ENCODE measurements around the gene FBN3. TPM values are rescaled to one million over a fixed set of nuclear protein-coding genes. Genes with fewer than 3 reads are reported as not detected.
A peak's percentile ranks its signal among the peaks of the same experiment; 100 is the strongest.
"Not testable (repeated sequence)": the region's sequence is repeated elsewhere in the genome, so short reads cannot be mapped to it uniquely, and the experiment has no call there.

The FBN3 gene
- total and polyA plus RNA-seq, 5 experiments from 2014 or later, result not detected

GRCh38 chr19:8161135-8161646, 11.8 kb upstream of the FBN3 start:
- no peak overlapping the region for H3K27ac Mint-ChIP-seq
- no peaks in the 10 kb centered on the region for H3K36me3 Mint-ChIP-seq
- H3K4me3 Mint-ChIP-seq, result no peak overlapping the region
- DNase-seq (no peak), ATAC-seq (no peak)
- POLR2A ChIA-PET, result interaction anchor here (0.5 kb wide), 1 partner anchor 49 kb away, joined by 3 read pairs; no protein-coding TSS in a partner anchor
- peaks cover under 1 to 16% (median 8%) of the 10 kb centered on the region in 5 donors for H3K27me3 Mint-ChIP-seq
- peaks cover 0 to 6% (median 2%) of the 10 kb centered on the region in 4 donors for H3K4me1 Mint-ChIP-seq
- no peaks in the 10 kb centered on the region for H3K9me3 Mint-ChIP-seq

- Mint-ChIP-seq H3K27ac (peak overlapping the region in 1 of 10 donors; percentile 69), H3K27me3 (peaks cover 2 to 32% (median 13%) of the 10 kb centered on the region in 5 donors)
- POLR2A ChIA-PET, ATAC-seq, H3K4me1 Mint-ChIP-seq, H3K36me3 Mint-ChIP-seq, H3K9me3 Mint-ChIP-seq, DNase-seq, H3K4me3 Mint-ChIP-seq: not testable (repeated sequence)
Measured at GRCh38 chr19:8159322-8159721, 9.9 kb upstream of the FBN3 start.

- Mint-ChIP-seq H3K27ac (no peak overlapping the region), H3K9me3 (no peaks in the 10 kb centered on the region)
Measured at GRCh38 chr19:8158411-8159074, 9.2 kb upstream of the FBN3 start.

GRCh38 chr19:8155318-8155717, 5.9 kb upstream of the FBN3 start:
- DNase-seq (no peak), ATAC-seq (no peak)
- no peak overlapping the region for H3K4me3 Mint-ChIP-seq
- no peaks in the 10 kb centered on the region for H3K36me3 Mint-ChIP-seq
- H3K27me3 Mint-ChIP-seq, result peaks cover 13 to 66% (median 28%) of the 10 kb centered on the region in 5 donors
- no peaks in the 10 kb centered on the region for H3K9me3 Mint-ChIP-seq
- H3K27ac Mint-ChIP-seq, result no peak overlapping the region
- H3K4me1 Mint-ChIP-seq, result peaks cover 0 to 6% (median 2%) of the 10 kb centered on the region in 4 donors
- POLR2A ChIA-PET, result no interaction called here

More at GRCh38 chr19:8158411-8159074, 9.2 kb upstream of the FBN3 start:
- peaks cover 4 to 37% (median 13%) of the 10 kb centered on the region in 5 donors for H3K27me3 Mint-ChIP-seq
- POLR2A ChIA-PET, result interaction anchor here (1.0 kb wide), 1 partner anchor 93 kb away, joined by 4 read pairs; no protein-coding TSS in a partner anchor
- peaks cover 0 to 6% (median 2%) of the 10 kb centered on the region in 4 donors for H3K4me1 Mint-ChIP-seq
- H3K36me3 Mint-ChIP-seq, result no peaks in the 10 kb centered on the region
- no peak overlapping the region for H3K4me3 Mint-ChIP-seq
- ATAC-seq (peak; percentile 61 to 80), DNase-seq (peak in 9 of 10 donors; percentile 12 to 77 (median 51))

- H3K9me3 Mint-ChIP-seq, H3K4me1 Mint-ChIP-seq, H3K4me3 Mint-ChIP-seq, POLR2A ChIA-PET, H3K36me3 Mint-ChIP-seq: not testable (repeated sequence)
- ATAC-seq (peak in 1 of 2 donors; percentile 44), DNase-seq (peak in 1 of 10 donors; percentile 21)
- Mint-ChIP-seq H3K27ac (peak overlapping the region in 1 of 10 donors; percentile 39), H3K27me3 (peaks cover 16 to 72% (median 31%) of the 10 kb centered on the region in 5 donors)
Measured at GRCh38 chr19:8154014-8154413, 4.6 kb upstream of the FBN3 start.

GRCh38 chr19:8151767-8152035, 2.3 kb upstream of the FBN3 start:
- H3K36me3 Mint-ChIP-seq, result peaks cover 0 to 3% (median 0%) of the 10 kb centered on the region in 3 donors
- ATAC-seq (no peak), DNase-seq (no peak)
- no peak overlapping the region for H3K27ac Mint-ChIP-seq
- H3K4me3 Mint-ChIP-seq, result no peak overlapping the region
- H3K27me3 Mint-ChIP-seq, result peaks cover 25 to 77% (median 38%) of the 10 kb centered on the region in 5 donors
- POLR2A ChIA-PET, result no interaction called here
- H3K9me3 Mint-ChIP-seq, result no peaks in the 10 kb centered on the region
- H3K4me1 Mint-ChIP-seq, result peaks cover 0 to 16% (median 11%) of the 10 kb centered on the region in 4 donors

- Mint-ChIP-seq H3K27me3 (peaks cover 28 to 82% (median 43%) of the 10 kb centered on the region in 5 donors), H3K27ac (no peak overlapping the region), H3K9me3 (no peaks in the 10 kb centered on the region), H3K4me1 (peaks cover 0 to 16% (median 11%) of the 10 kb centered on the region in 4 donors), H3K4me3 (no peak overlapping the region), H3K36me3 (peaks cover 0 to 4% (median 0%) of the 10 kb centered on the region in 3 donors)
- POLR2A ChIA-PET, result no interaction called here
- no peak for DNase-seq
- no peak for ATAC-seq
Measured at GRCh38 chr19:8150998-8151766, 1.8 kb upstream of the FBN3 start.

- DNase-seq (no peak), ATAC-seq (no peak)
- peak overlapping the region in 6 of 10 donors; percentile 5 to 61 (median 45) for H3K4me3 Mint-ChIP-seq
- peaks cover 26 to 84% (median 44%) of the 10 kb centered on the region in 5 donors for H3K27me3 Mint-ChIP-seq
- H3K27ac Mint-ChIP-seq, result peak overlapping the region in 1 of 10 donors; percentile 33
- H3K36me3 Mint-ChIP-seq, result peaks cover 0 to 4% (median 0%) of the 10 kb centered on the region in 3 donors
- no peaks in the 10 kb centered on the region for H3K9me3 Mint-ChIP-seq
- peaks cover 0 to 16% (median 11%) of the 10 kb centered on the region in 4 donors for H3K4me1 Mint-ChIP-seq
- POLR2A ChIA-PET, result no interaction called here
Measured at GRCh38 chr19:8150178-8150865, 930 bp upstream of the FBN3 start.

- peak in 1 of 2 donors; percentile 44 for ATAC-seq
- POLR2A ChIA-PET, result interaction anchor here (0.6 kb wide), 1 partner anchor 261 kb away, joined by 4 read pairs; no protein-coding TSS in a partner anchor
- no peak overlapping the region for H3K27ac Mint-ChIP-seq
- H3K36me3 Mint-ChIP-seq, result peaks cover 0 to 4% (median 0%) of the 10 kb centered on the region in 3 donors
- peak overlapping the region; percentile 18 to 82 (median 69) for H3K4me3 Mint-ChIP-seq
- H3K27me3 Mint-ChIP-seq, result peaks cover 24 to 76% (median 39%) of the 10 kb centered on the region in 5 donors
- H3K9me3 Mint-ChIP-seq, result no peaks in the 10 kb centered on the region
- DNase-seq, result peak in 1 of 10 donors; percentile 2
- peaks cover 0 to 16% (median 11%) of the 10 kb centered on the region in 4 donors for H3K4me1 Mint-ChIP-seq
Measured at GRCh38 chr19:8148410-8149260, 757 bp downstream of the FBN3 start.

GRCh38 chr19:8148088-8148409, 1.3 kb downstream of the FBN3 start:
- POLR2A ChIA-PET, result no interaction called here

GRCh38 chr19:8147582-8147978, 1.8 kb downstream of the FBN3 start:
- Mint-ChIP-seq H3K9me3 (no peaks in the 10 kb centered on the region), H3K4me3 (peak overlapping the region in 7 of 10 donors; percentile 34 to 75 (median 64)), H3K27me3 (peaks cover 20 to 68% (median 42%) of the 10 kb centered on the region in 5 donors), H3K4me1 (peaks cover 2 to 16% (median 11%) of the 10 kb centered on the region in 4 donors), H3K27ac (no peak overlapping the region), H3K36me3 (peaks cover 0 to 4% (median 0%) of the 10 kb centered on the region in 3 donors)
- DNase-seq, result no peak
- ATAC-seq, result no peak
- POLR2A ChIA-PET, result no interaction called here

More at GRCh38 chr19:8148088-8148409, 1.3 kb downstream of the FBN3 start:
- no peaks in the 10 kb centered on the region for H3K9me3 Mint-ChIP-seq
- peaks cover 0 to 16% (median 11%) of the 10 kb centered on the region in 4 donors for H3K4me1 Mint-ChIP-seq
- H3K27ac Mint-ChIP-seq, result no peak overlapping the region
- ATAC-seq (no peak), DNase-seq (no peak)
- H3K36me3 Mint-ChIP-seq, result peaks cover 0 to 4% (median 0%) of the 10 kb centered on the region in 3 donors
- H3K4me3 Mint-ChIP-seq, result peak overlapping the region; percentile 18 to 82 (median 69)
- H3K27me3 Mint-ChIP-seq, result peaks cover 22 to 72% (median 38%) of the 10 kb centered on the region in 5 donors

Measured in naive thymus-derived CD8-positive, alpha-beta T cell (primary cell).